LHCN-M2 (cell line): Measurements from ENCODE around the gene EID3. TPM values are rescaled to one million over a fixed set of nuclear protein-coding genes. Genes with fewer than 3 reads are reported as not detected.

ENCODE experiments used
- DNase-seq: peaks from one replicate; pipeline ENCODE4 v3.0.0-alpha.2; 2012; ENCODE audit warnings: low read depth
- total RNA-seq: library from RNA; depleted of rRNA; stranded (reverse); fragments of >200 nt; gene quantifications from 2 replicates; pipeline ENCODE4 v1.2.3, GENCODE V29; 2014

The EID3 gene
- total RNA-seq, 1 experiment from 2014 or later = 2.2 TPM

DNA sequence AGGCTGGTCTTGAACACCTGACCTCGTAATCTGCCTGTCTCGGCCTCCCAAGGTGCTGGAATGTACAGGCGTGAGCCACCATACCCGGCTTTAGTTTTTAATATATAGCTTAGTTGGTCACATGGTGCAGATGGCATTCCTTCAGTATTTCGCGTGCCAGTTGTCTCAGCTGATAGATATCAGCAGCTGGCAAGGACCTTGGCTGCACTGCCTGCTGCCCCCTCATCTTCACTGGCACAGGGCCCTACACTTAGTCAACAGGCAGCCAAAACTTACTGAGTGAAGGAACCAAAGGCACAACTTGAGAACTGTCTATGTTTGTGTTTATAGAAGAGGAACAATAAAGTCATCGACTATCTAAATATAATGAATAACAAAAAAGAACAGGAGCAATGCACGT lies 31.0 kb downstream of the EID3 start:
- DNase-seq = peak; percentile 67

DNA sequence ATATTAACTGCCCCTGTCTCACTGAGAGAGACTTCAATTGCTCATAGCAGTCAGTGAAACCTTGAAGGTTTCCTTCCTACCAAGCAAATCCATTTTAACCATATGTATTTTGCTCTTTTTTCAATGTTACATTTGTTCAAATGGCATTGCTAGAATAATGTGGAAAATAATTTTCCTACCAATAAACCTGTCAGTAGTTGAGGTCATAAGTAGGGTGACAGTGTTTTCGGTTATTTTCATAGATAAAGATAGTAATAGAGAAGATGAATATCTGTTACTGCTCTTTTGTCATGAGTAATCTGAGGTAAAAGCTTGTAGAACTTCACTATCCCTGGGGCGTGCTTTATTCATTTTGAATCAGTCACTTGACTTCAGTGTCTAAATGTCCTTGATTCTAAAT lies 32.6 kb downstream of the EID3 start:
- no peak for DNase-seq

DNA sequence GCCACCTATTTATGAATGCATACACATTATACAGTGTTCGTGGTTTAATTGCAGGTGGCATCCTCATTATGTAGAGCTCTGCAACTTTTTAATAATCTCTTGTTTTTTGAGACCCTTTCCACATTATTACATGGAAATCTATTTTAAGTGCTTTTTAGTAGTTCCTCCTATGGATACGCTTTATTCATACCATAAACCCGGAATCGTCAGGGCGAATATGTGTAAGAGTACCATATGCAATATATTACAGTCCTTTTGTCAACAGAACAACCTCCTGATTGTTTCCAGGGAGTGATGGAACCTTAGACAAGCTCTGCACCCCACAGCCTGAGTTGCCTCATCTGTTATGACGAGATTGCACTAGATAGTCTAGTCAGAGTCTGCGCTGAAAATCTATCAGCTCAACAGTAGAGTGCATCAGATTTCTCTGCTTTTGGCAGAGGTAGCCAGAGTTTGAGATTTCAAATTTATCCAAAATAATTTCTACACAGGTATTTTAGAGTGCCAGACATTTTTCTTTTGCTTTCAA lies 33.6 kb downstream of the EID3 start:
- DNase-seq = no peak

DNA sequence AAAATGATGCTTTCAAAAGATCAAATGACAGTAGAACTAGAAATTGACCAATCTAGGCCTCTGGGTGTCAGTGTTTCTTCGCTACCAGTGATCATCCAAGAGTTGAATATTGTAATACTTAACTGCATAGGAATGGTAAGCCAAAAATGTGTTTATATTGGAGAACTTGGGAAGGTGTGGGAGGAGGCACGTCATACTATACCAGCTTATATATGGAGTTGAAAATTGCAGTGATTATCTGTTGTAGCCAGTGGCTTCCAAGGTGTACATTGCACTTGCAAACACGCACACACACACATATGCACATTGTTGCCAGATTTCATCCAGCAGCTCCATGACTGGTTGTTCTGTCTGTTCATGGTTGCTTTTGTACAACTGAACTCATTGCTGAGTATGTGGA lies 36.1 kb downstream of the EID3 start:
- no peak for DNase-seq

DNA sequence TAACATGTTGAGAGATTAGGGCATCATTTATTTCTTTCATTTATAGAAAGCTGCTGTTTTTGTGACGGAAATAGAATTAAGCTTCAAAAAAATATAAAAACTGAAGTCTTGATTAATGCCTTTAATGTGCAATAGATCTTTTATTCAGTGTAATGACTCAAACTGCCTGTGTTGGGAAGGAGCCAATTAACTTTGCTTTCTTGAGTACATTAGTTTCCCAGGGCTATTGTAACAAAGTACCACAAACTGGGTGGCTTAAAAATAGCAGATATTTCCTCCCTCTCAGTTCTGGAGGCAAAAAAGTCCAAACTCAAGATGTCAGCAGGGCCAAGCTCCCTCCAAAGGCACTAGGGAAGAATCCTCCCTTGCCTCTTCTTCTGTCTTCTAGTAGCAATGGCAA lies 36.6 kb downstream of the EID3 start:
- no peak for DNase-seq

DNA sequence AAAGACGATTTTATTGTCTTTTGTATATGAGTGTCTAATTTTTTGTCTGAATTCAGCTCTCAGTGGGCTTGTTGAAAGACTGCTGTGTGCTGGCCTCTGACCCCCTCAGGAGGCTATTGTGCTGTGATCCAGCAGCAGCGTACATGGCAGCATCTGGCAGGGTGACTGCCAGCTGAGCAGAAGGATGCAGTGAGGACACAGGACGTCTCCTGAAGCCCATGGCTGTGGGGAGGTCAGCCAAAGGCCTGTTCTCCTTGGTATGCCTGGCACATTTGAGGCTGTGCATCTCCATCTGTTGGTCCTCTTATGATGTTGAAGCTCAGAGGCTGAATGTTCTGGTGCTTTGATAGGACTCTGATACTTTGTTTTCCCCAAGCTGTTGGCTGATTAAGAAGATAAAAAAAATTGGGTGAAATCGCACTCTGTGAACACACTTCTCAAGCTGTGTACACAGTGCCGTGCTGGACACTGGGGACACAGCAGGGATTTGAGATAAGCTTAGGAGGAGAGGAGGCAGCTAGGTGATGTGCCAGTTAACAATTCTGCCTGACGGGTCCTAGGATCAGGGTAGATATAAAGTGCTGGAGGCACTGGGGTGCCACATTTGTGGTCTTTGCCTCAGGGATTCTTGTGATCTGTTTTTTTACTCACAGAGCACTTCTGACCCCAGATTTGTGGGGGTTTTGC lies 37.5 kb downstream of the EID3 start:
- no peak for DNase-seq

DNA sequence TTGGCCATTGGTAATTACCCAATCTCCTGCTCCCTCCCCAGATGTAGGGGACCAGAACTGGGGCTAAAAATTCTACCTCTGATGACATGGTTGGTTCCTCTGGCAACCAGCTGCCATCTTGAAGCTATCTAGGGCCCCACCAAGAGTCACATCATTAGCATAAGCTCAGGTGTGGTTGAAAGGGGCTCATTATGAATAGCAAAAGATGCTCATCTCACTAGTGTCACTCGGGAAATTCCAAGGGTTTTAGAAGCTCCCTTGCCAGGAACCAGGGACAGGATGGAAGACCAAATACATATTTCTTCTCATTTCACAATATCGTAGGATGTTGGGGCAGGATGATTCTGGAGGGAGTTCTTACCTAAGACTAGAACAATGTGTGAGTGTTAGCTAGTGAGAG lies 38.6 kb downstream of the EID3 start:
- no peak for DNase-seq

DNA sequence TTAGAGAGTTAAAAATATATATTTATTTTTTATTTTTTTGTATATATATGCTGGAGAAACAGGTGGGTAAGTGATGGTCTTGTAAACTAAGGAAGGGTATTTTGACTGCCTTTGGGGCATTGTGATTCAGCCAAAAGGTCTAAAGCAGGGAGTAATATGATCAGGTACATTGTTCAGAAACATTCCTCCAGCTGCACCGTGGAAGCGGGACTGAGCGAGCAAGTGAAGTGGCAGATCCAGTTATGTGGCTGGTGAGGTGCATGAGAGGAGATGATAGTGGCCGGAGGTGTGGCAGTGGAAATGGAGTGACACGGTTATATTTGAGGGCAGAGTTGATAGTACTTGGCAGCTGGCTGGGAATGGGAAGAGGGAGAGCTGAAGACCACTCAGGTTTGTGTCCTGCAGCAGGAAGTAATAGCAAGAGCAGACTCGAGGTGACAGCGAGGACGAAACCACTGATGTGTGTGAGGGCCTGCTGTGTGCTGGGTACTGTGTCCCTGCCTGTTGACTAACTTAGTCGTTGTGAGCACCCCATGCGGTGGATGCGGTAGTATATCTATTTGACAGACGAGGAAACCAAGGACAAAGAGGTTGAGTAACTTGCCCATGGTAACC lies 39.2 kb downstream of the EID3 start:
- no peak for DNase-seq

DNA sequence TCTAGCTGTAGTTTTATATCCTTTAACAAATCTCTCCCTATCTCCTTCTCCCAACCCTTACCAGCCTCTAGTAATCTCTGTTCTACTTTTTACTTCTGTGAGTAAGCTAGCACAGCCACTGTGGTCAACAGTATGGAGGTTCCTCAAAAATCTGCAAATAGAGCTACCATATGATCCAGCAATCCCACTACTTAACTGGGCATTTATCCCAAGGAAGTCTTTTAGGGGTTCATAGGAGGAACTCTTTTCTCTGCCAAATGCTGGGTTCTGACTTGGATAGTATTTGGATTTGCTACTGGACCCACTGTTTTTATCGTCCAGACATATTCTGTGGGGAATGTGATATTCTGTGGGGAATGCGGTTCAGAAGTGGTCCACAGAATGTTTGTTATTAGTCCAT lies 41.1 kb downstream of the EID3 start:
- no peak for DNase-seq

DNA sequence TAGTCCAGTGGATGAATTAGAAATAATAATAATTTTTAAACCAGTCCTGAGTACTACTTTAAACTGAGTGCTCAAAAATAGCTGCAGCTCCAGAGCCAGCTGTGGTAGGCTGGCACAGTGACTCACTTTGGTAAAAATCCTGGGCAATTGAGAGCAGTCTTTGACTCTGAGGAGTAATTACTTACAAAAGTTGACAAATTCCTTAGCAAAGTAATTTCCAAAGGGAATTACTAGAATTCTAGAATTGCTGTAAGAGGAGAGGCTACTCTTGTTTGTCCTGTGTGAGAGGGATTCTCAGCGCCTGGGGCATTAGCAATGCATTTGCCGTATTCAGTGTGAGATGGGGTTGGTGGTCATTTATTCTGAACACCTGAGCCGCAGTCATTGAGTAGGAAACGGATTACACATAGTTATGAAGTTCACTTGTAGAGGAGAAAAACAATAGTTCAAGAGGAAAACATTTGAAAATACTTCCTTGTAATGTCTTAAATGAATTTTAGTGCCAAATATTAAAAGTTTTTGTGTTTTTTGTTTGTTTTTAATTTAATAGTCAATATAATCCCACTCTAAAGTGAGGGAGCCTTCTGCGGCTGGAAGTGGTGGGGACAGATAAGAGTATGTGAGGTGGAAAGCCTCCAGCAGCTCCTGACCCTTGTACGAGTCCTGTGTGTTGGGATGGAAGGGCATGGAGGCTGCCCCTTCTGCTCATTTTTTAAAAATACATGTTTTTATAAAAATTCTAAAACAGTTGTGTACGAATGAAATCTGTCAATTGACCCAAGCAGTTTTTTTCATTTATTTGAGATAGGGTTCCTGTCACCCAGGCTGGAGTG lies 41.9 kb downstream of the EID3 start:
- peak; percentile 56 for DNase-seq

DNA sequence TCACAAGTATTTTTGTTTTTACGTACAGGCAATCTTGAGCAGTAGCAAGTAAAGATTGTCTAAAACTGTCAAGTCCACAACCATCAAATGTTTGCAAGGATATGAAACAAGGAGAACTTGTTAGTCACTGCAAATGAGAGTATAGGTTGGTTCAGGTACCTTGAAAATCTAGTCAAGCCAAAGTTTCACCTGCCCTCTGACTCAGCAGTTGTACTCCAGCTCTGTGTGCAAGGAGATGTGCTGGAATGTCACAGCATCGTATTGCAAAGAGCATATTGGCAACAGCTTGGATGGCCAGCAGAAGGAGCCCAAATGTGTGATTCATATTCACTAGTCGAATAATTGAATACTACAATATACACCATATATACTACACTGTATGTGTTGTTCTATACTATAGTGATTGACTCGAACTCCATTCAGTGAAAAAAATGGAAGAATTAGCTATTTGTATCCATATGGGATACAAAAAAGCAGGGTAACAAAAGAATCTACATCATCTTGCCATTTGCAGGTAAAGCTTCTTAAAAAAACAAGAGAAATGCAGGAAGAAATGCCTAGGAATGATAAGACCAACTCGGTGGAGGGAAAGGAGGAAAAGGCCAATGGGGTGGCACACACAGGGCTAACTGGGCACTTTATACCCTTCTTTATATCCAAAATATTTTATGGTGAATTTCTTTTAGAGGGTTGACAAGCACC lies 44.0 kb downstream of the EID3 start:
- DNase-seq = no peak

DNA sequence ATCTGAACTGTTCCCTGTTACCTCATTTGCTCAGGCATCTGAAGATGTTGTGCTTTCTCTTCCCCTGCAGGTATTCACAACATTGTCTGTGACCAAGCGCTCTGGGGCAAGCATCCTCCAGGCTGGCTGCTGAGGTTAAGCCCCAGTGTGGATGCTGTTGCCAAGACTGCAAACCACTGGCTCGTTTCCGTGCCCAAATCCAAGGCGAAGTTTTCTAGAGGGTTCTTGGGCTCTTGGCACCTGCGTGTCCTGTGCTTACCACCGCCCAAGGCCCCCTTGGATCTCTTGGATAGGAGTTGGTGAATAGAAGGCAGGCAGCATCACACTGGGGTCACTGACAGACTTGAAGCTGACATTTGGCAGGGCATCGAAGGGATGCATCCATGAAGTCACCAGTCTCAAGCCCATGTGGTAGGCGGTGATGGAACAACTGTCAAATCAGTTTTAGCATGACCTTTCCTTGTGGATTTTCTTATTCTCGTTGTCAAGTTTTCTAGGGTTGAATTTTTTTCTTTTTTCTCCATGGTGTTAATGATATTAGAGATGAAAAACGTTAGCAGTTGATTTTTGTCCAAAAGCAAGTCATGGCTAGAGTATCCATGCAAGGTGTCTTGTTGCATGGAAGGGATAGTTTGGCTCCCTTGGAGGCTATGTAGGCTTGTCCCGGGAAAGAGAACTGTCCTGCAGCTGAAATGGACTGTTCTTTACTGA lies 44.9 kb downstream of the EID3 start:
- DNase-seq = no peak

DNA sequence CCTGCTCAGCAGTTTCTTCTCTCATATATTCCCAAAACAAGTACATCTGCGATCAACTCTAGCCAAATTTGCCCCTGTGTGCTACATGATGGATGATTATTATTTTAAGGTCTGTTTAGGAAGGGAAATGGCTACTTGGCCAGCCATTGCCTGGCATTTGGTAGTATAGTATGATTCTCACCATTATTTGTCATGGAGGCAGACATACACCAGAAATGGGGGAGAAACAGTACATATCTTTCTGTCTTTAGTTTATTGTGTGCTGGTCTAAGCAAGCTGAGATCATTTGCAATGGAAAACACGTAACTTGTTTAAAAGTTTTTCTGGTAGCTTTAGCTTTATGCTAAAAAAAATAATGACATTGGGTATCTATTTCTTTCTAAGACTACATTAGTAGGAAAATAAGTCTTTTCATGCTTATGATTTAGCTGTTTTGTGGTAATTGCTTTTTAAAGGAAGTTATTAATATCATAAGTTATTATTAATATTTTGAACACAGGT lies 45.5 kb downstream of the EID3 start:
- no peak for DNase-seq

DNA sequence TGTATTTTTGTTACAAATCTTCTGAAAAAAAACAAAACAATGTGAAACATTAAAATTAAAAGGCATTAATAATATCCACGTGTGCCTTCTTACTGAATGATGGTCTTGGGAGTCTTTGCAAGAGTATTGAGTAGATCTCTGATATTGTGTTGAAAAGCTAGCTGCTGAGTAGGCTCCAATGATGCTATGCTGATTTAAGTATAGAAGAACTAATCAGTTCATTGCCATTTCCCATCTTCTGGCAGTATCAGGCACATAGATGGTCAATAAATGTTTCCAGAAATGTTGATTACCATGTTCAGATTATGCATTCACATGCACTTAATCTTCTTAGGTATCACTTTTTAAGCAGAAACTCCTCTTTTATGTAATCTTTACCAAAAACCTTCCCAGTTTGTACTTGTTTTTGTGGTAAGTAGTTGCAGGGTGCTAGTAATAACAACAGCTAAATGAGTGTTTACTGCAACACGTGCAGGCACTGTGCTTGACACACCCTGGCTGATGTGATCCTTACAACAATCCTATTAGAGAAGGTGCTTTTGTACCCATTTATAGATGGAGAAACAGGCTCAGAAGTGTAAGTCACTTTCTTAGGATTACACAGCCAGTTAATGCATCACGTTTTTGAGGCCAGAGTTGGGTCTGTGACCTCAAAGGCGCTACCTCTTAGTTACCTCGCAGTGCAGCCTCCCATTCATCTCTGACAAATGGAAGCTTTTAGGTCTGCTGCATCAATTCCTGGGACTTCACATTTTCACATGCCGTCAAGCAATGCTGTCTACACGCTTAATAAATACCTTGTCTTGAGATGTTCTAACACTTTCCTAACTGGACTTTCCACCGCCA lies 46.9 kb downstream of the EID3 start:
- DNase-seq = no peak

DNA sequence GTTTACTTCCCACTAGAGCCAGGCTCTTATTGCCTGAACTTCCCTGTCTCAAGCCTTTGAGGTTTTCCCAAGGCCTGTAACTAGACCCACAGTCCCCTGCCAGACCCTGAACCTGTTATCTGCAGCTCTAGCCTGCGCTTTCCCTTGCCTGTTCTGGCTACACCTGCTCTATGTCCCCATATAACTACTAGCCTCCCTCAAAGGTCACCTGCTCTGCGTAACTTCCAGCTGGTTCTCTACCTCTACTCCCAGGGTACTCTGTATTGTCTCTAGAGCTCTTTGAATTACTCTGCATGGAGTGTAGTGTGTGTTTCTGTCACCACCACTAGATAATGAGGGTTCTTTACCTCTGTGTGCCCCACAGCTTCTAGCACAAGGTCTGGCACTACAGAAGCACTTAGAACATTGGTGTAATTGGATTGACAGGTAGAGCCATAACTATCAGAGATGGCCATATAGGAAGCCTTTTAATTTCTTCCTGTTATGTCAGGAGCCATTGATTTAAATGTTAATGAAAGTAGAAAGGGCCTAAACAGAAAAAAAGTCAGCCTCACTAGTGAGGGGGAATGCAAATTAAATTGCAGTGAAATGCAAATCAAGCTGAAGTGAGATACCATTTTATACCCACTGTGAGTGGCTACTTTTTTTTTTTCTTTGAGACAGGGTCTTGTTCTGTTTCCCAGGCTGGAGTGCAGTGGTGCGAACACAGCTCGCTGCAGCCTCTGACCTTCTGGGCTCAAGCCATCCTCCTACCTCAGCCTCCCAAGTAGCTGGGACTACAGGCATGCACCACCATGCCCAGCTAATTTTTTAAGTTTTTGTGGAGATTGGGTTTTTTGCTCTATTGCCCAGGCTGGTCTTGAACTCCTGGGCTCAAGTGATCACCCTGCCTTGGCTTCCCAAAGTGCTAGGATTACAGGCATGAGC lies 47.8 kb downstream of the EID3 start:
- DNase-seq = no peak

DNA sequence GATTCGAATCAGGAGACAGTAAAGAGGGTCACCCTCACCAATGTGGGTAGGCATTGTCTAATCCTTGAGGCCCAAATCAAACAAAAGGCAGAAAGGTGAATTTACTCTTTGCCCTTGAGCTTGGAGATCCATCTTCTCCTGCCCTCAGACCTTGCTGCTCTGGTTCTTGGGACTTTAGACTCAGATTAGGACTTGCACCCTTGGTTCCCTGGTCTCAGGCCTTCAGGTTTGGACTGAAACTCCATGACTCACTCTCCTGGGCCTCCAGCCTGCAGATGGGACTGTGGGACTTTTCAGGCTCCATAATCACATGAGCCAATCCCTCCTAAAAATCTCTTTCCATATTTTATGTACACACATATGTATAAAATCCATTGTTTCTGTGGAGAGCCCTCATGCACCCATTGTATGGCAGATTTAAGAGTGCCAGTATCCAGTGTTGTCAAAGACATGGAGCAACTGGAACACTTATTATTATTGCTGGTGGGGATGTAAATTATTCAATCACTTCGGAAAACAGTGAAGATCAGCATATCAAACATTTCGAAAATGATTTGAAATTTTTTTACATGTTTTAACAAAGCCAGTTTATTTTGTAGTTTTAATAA lies 48.7 kb downstream of the EID3 start:
- no peak for DNase-seq

DNA sequence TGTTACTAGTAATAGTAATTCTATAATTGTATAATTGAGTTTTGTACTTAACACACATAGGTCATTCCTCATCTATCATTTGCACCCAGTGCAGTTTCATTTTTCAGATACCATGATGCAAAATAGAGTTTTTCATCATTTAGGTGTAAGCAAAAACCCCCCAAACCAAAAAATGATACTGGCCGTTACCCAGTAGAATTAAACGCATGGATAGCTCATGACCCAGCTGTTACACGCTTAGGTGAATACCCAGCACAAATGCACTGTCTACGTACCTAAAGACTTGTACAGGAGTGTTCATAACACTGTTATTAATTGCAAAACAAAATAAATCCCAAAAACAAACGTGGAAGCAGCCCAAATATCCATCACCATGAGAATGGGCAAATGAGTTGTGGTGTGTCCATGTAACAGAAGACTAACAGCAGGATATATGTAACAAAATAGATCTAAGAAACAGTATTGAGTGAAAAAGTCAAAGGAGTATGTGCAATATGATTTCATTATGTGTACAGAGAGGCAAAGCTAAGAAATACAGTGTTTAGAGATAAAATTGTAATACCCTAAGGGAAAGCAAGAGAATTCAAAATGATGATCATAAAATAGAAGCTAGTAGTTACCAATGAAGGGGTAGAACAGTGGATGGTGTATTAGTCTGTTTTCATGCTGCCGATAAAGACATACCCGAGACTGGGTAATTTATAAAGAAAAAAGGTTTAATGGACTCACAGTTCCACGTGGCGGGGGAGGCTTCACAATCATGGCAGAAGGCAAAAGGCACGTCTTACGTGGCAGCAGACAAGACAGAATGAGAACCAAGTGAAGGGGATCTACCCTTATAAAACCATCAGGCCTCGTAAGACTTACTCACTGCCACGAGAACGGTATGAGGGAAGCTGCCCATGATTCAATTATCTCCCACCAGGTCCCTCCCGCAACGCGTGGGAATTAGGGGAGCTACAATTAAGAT lies 49.8 kb downstream of the EID3 start:
- DNase-seq = no peak
